GM23338 (cell line): ENCODE data around the gene HK1.

Source experiments
- EZH2 ChIP-seq: fragments of 200-600 bp; sonication (generic); IDR thresholded peaks from one replicate; pipeline ENCODE4 v1.8.0; 2017; ENCODE audit warnings: antibody characterized with exemption, mild to moderate bottlenecking, low read depth; ENCODE audit not compliant: unreplicated experiment
- JUNB ChIP-seq: IDR thresholded peaks from one replicate; pipeline ENCODE4 v1.6.1; 2016; ENCODE audit warnings: antibody characterized with exemption; ENCODE audit not compliant: unreplicated experiment
- POLR2AphosphoS5 ChIP-seq: IDR thresholded peaks from 2 replicates; pipeline ENCODE4 v1.6.1; 2016; ENCODE audit warnings: antibody characterized with exemption, low read depth
- TF ChIP-seq, protein P1 (sequence below), 2 experiments: fragments of 200-600 bp in 1 of 2; sonication (generic) in 1 of 2; conservative IDR thresholded peaks; 2 replicates each; pipeline versions ENCODE4 v1.5.1 to v1.6.1; 2016 to 2017; ENCODE audit warnings: antibody characterized with exemption in 2 of 2, low read depth in 2 of 2, mild to moderate bottlenecking in 2 of 2, moderate library complexity in 1 of 2
- TF ChIP-seq, protein P2 (sequence below): IDR thresholded peaks from one replicate; pipeline ENCODE4 v1.6.1; 2018; ENCODE audit warnings: antibody characterized with exemption; ENCODE audit not compliant: unreplicated experiment

DNA sequence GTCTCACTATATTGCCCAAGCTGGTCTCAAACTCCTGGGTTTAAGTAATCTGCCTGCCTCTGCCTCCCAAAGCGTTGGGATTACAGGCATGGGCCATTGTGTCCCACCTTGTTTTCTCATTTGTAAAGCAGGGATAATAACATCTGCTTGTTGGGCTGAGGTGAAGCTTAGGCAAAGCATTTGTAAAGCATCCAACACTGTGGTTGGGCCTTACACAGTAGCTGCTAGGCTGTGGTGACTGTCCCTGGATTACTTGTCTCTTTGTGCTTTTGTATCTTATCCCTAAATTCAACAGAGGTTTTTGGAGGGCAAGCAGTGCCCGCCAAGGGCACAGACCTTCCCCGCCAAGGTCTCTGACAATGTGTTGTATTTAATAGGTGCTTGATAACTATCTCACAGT, 43.8 kb upstream of the HK1 start:
- no peak for TF ChIP-seq POLR2AphosphoS5
- TF ChIP-seq, protein P1, sequence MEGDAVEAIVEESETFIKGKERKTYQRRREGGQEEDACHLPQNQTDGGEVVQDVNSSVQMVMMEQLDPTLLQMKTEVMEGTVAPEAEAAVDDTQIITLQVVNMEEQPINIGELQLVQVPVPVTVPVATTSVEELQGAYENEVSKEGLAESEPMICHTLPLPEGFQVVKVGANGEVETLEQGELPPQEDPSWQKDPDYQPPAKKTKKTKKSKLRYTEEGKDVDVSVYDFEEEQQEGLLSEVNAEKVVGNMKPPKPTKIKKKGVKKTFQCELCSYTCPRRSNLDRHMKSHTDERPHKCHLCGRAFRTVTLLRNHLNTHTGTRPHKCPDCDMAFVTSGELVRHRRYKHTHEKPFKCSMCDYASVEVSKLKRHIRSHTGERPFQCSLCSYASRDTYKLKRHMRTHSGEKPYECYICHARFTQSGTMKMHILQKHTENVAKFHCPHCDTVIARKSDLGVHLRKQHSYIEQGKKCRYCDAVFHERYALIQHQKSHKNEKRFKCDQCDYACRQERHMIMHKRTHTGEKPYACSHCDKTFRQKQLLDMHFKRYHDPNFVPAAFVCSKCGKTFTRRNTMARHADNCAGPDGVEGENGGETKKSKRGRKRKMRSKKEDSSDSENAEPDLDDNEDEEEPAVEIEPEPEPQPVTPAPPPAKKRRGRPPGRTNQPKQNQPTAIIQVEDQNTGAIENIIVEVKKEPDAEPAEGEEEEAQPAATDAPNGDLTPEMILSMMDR (conservative IDR thresholded peaks at IDR 0.05; ENCODE audit: low read depth in 2 of 2): no peak
- TF ChIP-seq, protein P2, sequence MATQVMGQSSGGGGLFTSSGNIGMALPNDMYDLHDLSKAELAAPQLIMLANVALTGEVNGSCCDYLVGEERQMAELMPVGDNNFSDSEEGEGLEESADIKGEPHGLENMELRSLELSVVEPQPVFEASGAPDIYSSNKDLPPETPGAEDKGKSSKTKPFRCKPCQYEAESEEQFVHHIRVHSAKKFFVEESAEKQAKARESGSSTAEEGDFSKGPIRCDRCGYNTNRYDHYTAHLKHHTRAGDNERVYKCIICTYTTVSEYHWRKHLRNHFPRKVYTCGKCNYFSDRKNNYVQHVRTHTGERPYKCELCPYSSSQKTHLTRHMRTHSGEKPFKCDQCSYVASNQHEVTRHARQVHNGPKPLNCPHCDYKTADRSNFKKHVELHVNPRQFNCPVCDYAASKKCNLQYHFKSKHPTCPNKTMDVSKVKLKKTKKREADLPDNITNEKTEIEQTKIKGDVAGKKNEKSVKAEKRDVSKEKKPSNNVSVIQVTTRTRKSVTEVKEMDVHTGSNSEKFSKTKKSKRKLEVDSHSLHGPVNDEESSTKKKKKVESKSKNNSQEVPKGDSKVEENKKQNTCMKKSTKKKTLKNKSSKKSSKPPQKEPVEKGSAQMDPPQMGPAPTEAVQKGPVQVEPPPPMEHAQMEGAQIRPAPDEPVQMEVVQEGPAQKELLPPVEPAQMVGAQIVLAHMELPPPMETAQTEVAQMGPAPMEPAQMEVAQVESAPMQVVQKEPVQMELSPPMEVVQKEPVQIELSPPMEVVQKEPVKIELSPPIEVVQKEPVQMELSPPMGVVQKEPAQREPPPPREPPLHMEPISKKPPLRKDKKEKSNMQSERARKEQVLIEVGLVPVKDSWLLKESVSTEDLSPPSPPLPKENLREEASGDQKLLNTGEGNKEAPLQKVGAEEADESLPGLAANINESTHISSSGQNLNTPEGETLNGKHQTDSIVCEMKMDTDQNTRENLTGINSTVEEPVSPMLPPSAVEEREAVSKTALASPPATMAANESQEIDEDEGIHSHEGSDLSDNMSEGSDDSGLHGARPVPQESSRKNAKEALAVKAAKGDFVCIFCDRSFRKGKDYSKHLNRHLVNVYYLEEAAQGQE: no peak
- TF ChIP-seq EZH2: no peak
- no peak for TF ChIP-seq JUNB
